Nephron (organoid): ENCODE data around the gene CCDC34.
"Not testable (repeated sequence)": the region's sequence is repeated elsewhere in the genome, so short reads cannot be mapped to it uniquely, and the experiment has no call there.

Experiments used
- H3K27ac Mint-ChIP-seq, 3 experiments: 2 replicates each; pipeline ENCODE4 v1.8.0; 2020; ENCODE audit warnings: mixed read lengths in 3 of 3, mild to moderate bottlenecking in 2 of 3, moderate library complexity in 1 of 3
- H3K27me3 Mint-ChIP-seq: 2 replicates; pipeline ENCODE4 v1.8.0; 2021; ENCODE audit warnings: low read depth, mild to moderate bottlenecking, moderate library complexity, mixed read lengths
- H3K36me3 Mint-ChIP-seq: 2 replicates; pipeline ENCODE4 v1.8.0; 2020; ENCODE audit warnings: low read depth, mixed read lengths
- H3K4me1 Mint-ChIP-seq: 2 replicates; pipeline ENCODE4 v1.8.0; 2020; ENCODE audit warnings: mixed read lengths
- H3K4me3 Mint-ChIP-seq, 3 experiments: 2 replicates each; pipeline ENCODE4 v1.8.0; 2020; ENCODE audit warnings: mild to moderate bottlenecking in 3 of 3, mixed read lengths in 3 of 3, moderate library complexity in 2 of 3
- H3K9me3 Mint-ChIP-seq: 2 replicates; pipeline ENCODE4 v1.8.0; 2020; ENCODE audit warnings: mixed read lengths
- TF ChIP-seq, protein P1 (sequence below), 3 experiments: fragments of 200-600 bp; sonication (generic); IDR thresholded peaks; one replicate each; pipeline ENCODE4 v1.5.0; 2021; ENCODE audit warnings: antibody characterized with exemption in 3 of 3; ENCODE audit not compliant: unreplicated experiment in 3 of 3

The CCDC34 gene

DNA sequence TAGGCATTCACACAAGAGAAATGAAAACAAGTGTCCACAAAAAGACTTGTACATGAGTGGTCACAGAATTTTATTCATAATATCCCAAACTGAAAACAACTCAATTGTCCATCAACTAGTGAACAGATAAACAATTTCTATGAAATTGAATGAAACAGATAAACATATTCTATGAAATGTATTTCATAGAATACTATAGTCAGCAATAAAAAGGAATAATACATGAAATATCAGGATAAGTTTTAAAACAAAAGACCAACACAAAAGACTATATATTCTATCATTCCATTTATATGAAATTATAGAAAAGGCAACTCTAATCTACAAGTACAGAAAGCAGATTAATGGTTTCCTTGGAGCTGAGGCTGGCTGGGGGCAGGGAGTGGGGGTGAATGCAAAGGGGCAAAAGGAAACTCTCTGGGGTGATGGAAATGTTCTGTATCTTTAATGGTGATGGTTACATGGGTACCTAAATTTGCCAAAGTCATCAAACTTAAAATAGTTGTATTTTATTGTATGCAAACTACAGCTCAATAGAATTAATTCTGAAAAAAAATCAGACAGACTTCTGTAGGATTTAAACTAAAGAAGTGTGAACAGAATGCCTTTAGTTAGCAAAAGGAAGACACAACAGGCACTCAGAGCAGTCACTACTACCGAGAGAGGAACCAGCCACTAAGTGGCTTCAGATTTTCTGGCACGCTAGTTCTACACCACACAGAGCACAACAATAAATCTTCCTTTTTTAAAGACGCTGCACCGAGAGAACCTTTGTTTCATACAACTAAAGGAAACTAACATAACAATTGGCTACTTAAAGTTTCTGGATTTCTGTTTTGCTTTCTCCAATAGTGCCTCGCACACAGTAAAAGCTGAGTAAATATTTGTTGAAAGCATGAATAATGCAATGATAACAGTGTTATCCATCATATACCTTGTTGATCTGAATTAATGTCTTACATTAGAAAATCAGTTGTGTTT lies 15.4 kb downstream of the CCDC34 start:
- H3K9me3 Mint-ChIP-seq, result peaks cover 2% of the 10 kb centered on the region
- peaks cover 54% of the 10 kb centered on the region for H3K36me3 Mint-ChIP-seq
- peaks cover 31% of the 10 kb centered on the region for H3K4me1 Mint-ChIP-seq
- no peaks in the 10 kb centered on the region for H3K27me3 Mint-ChIP-seq
- TF ChIP-seq, protein P1, sequence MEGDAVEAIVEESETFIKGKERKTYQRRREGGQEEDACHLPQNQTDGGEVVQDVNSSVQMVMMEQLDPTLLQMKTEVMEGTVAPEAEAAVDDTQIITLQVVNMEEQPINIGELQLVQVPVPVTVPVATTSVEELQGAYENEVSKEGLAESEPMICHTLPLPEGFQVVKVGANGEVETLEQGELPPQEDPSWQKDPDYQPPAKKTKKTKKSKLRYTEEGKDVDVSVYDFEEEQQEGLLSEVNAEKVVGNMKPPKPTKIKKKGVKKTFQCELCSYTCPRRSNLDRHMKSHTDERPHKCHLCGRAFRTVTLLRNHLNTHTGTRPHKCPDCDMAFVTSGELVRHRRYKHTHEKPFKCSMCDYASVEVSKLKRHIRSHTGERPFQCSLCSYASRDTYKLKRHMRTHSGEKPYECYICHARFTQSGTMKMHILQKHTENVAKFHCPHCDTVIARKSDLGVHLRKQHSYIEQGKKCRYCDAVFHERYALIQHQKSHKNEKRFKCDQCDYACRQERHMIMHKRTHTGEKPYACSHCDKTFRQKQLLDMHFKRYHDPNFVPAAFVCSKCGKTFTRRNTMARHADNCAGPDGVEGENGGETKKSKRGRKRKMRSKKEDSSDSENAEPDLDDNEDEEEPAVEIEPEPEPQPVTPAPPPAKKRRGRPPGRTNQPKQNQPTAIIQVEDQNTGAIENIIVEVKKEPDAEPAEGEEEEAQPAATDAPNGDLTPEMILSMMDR (IDR thresholded peaks at IDR 0.05; ENCODE audit: unreplicated experiment in 3 of 3), result no peak
- peak overlapping the region in 1 of 3 experiments; percentile 10 for H3K4me3 Mint-ChIP-seq
- peak overlapping the region; percentile 41 to 71 (median 56) for H3K27ac Mint-ChIP-seq

DNA sequence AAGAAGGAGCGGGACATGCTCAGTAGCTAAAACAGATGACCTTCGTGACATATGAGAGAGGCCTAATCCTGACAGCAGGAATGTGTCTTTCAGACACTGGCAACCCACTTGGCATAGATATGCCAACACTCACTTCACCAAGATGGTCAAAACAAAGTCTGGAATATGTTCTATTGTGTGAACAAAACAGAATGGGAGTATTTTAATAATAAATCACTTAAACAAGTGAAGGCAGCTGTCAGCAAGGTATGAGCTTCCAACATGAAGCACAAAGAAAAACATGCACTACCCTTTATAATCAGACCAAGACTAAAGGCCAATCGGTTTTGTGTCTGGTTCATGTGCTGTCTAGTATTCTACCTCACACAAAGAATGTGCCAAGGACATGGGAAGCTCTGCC lies 23.1 kb downstream of the CCDC34 start:
- Mint-ChIP-seq H3K27me3 (no peaks in the 10 kb centered on the region), H3K9me3 (peaks cover 1% of the 10 kb centered on the region), H3K4me1 (no peaks in the 10 kb centered on the region), H3K36me3 (peaks cover 46% of the 10 kb centered on the region), H3K27ac (peak overlapping the region in 1 of 3 experiments; percentile 21), H3K4me3 (no peak overlapping the region)
- TF ChIP-seq, protein P1 (IDR thresholded peaks at IDR 0.05; ENCODE audit: unreplicated experiment in 3 of 3), result no peak

DNA sequence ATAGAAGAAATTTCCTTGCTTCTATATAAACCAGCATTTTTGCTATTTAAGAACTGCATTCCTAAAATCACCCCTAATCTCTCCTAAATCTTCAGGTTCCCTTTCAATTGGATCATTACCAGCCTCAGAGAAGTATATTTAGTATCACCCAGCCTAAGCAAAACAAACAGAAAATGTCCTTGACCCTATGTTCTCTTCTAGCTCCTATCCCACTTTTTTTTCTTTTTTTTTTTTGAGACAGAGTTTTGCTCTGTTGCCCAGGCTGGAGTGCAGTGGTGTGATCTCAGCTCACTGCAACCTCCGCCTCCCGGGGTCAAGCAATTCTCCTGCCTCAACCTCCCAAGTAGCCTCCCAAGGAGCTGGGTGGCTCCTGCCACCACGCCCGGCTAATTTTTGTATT lies 28.3 kb downstream of the CCDC34 start:
- not testable (repeated sequence) for H3K4me3 Mint-ChIP-seq, H3K9me3 Mint-ChIP-seq, H3K4me1 Mint-ChIP-seq, H3K27ac Mint-ChIP-seq, H3K27me3 Mint-ChIP-seq
- H3K36me3 Mint-ChIP-seq, result peaks cover 44% of the 10 kb centered on the region

DNA sequence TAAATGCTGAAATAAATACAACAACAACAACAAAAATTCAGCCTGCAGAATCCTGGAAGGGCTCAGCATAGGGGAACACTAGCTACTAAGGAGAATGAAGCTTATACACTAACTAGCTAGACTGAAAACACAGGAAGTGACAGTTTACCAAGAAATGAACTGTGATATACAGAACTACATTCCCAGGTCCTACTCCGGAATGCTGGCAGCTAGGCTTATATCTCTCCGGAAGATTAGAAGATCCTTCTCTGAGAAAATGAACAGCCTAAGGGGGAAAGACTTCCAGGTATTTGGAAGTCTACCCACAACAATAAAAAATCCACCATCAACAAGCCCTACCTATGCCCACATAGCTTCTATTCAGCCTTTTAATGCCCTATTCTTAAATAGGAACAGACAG lies 31.0 kb downstream of the CCDC34 start:
- H3K4me1 Mint-ChIP-seq, result no peaks in the 10 kb centered on the region
- peaks cover 5% of the 10 kb centered on the region for H3K9me3 Mint-ChIP-seq
- H3K27ac Mint-ChIP-seq, result peak overlapping the region in 2 of 3 experiments; percentile 5 to 29
- peaks cover 45% of the 10 kb centered on the region for H3K36me3 Mint-ChIP-seq
- no peak overlapping the region for H3K4me3 Mint-ChIP-seq
- TF ChIP-seq, protein P1 (IDR thresholded peaks at IDR 0.05; ENCODE audit: unreplicated experiment in 3 of 3), result no peak
- no peaks in the 10 kb centered on the region for H3K27me3 Mint-ChIP-seq

DNA sequence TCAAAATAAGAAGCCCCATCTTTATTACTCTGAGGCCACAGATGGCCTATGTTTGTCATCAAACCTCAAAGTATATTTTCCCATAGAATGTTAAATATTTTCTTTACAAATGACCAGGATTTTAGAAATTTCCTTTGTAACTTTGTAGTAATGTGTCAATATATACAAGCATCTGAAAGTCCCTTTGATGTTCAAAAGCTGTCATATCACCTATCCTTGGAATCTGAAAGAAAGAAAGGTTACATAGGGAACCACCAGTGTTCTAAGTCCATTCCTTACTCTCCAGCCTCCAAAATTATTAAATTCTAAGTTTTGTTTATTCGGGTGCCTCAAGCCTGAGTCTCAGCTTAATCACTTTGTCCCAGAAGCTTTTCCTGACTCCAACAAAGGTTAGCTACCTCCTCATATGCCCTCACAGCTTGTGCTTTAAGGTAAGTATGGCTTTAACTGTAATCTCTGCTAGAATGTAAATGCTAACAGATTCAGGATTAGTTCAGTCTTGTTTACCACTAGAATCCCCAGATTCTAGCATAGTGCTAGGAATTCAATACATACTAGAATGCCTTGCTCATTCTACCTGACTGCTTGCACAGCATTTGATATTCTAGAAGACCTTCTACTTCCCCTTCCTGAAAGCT lies 32.3 kb downstream of the CCDC34 start:
- Mint-ChIP-seq H3K27ac (no peak overlapping the region), H3K27me3 (no peaks in the 10 kb centered on the region), H3K4me1 (no peaks in the 10 kb centered on the region), H3K9me3 (peaks cover 14% of the 10 kb centered on the region), H3K36me3 (peaks cover 46% of the 10 kb centered on the region), H3K4me3 (no peak overlapping the region)
- TF ChIP-seq, protein P1 (IDR thresholded peaks at IDR 0.05; ENCODE audit: unreplicated experiment in 3 of 3), result no peak

DNA sequence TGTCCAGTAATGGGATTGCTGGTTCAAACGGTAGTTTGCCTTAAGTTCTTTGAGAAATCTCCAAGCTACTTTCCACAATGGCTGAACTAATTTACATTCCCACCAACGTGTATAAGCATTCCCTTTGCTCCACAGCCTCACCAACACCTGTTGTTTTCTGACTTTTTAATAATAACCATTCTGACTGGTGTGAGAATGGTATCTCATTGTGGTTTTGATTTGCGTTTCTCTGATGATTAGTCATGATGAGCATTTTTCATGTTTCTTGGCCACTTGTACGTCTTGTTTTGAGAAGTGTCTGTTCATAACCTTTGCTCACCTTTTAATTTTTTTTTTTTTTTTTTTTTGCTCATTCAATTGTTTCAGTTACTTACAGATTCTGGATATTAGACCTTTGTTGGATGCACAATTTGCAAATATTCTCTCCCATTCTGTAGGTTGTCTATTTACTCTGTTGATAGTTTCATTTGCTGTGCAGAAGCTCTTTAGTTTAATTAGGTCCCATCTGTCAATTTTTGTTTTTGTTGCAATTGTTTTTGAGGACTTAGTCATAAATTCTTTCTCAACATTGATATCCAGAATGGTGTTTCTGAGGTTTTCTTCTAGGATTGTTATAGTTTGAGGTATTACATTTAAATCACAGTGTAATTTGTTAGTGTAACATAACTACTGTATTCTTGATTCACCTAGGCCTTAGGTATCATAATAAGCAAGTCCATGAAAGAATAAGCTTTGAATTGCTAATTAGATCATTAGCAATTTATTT lies 33.0 kb downstream of the CCDC34 start:
- H3K27ac Mint-ChIP-seq, result no peak overlapping the region
- TF ChIP-seq, protein P1 (IDR thresholded peaks at IDR 0.05; ENCODE audit: unreplicated experiment in 3 of 3), result no peak
- no peaks in the 10 kb centered on the region for H3K4me1 Mint-ChIP-seq
- H3K27me3 Mint-ChIP-seq, result no peaks in the 10 kb centered on the region
- peaks cover 49% of the 10 kb centered on the region for H3K36me3 Mint-ChIP-seq
- peaks cover 21% of the 10 kb centered on the region for H3K9me3 Mint-ChIP-seq
- H3K4me3 Mint-ChIP-seq, result no peak overlapping the region
